HepG2 (cell line): ENCODE measurements around the gene ZNF627. TPM values are rescaled to one million over a fixed set of nuclear protein-coding genes. Genes with fewer than 3 reads are reported as not detected.

Experiments
- IKZF1 ChIP-seq: fragments of 450-650 bp; IDR thresholded peaks from 2 replicates; pipeline ENCODE4 v1.7.1; 2016
- JARID2 ChIP-seq: sonication (generic); formaldehyde crosslinking; IDR thresholded peaks from 2 replicates; pipeline ENCODE4 v1.8.1; 2023; ENCODE audit warnings: missing genetic modification reagents, inconsistent platforms; ENCODE audit not compliant: insufficient replicate concordance
- KLF16 ChIP-seq, 2 experiments: sonication (generic) in 1 of 2; formaldehyde crosslinking in 1 of 2; IDR thresholded peaks; 2 replicates each; pipeline versions ENCODE4 v1.6.1 to v1.8.0; 2016 to 2023; ENCODE audit warnings: missing genetic modification reagents in 2 of 2, missing compliant biosample characterization in 1 of 2
- MEIS1 ChIP-seq: sonication (generic); formaldehyde crosslinking; IDR thresholded peaks from 2 replicates; pipeline ENCODE4 v1.9.0; 2021; ENCODE audit warnings: mild to moderate bottlenecking, missing genetic modification reagents, moderate library complexity, borderline replicate concordance
- MIXL1 ChIP-seq: IDR thresholded peaks from 2 replicates; pipeline ENCODE4 v1.6.1; 2016
- MLLT10 ChIP-seq: sonication (generic); formaldehyde crosslinking; IDR thresholded peaks from 2 replicates; pipeline ENCODE4 v1.4.0; 2020; ENCODE audit warnings: missing genetic modification reagents
- PITX1 ChIP-seq: sonication (generic); formaldehyde crosslinking; IDR thresholded peaks from 2 replicates; pipeline ENCODE4 v1.5.1; 2020; ENCODE audit warnings: mild to moderate bottlenecking, missing genetic modification reagents
- REPIN1 ChIP-seq: sonication (generic); formaldehyde crosslinking; IDR thresholded peaks from 2 replicates; pipeline ENCODE4 v1.8.0; 2022; ENCODE audit warnings: missing genetic modification reagents, low read depth, mild to moderate bottlenecking, borderline replicate concordance
- ZNF547 ChIP-seq: sonication (generic); formaldehyde crosslinking; IDR thresholded peaks from 2 replicates; pipeline ENCODE4 v1.5.1; 2020; ENCODE audit warnings: mild to moderate bottlenecking, missing genetic modification reagents
- ZNF556 ChIP-seq: sonication (generic); formaldehyde crosslinking; IDR thresholded peaks from 2 replicates; pipeline ENCODE4 v1.4.0; 2020; ENCODE audit warnings: mild to moderate bottlenecking, missing genetic modification reagents, borderline replicate concordance
- ZNF709 ChIP-seq: sonication (generic); formaldehyde crosslinking; IDR thresholded peaks from 2 replicates; pipeline ENCODE4 v1.5.0; 2020; ENCODE audit warnings: mild to moderate bottlenecking, missing genetic modification reagents
- ZNF75D ChIP-seq: sonication (generic); formaldehyde crosslinking; IDR thresholded peaks from 2 replicates; pipeline ENCODE4 v1.8.1; 2023; ENCODE audit warnings: missing genetic modification reagents, mild to moderate bottlenecking, borderline replicate concordance
- polyA plus RNA-seq, 8 experiments: library from polyadenylated mRNA; depleted of rRNA in 3 of 8; stranded (reverse) in 7 of 8; unstranded in 1 of 8; fragments of >200 nt; fragmentation: Illumina TruSeq in 4 of 8; extraction: Trizol in 4 of 8; gene quantifications; 2 replicates each; pipeline versions ENCODE4 v1.2.1 to v1.2.3, GENCODE V29; 2011 to 2016; ENCODE audit warnings: low read depth in 4 of 8, missing spikeins in 1 of 8, mixed read lengths in 1 of 8; ENCODE audit not compliant: insufficient read depth in 1 of 8
- total RNA-seq, 5 experiments: library from RNA; depleted of rRNA; stranded (reverse); fragments of >200 nt; fragmentation: Illumina TruSeq; extraction: Trizol; gene quantifications; 2 replicates each; pipeline ENCODE4 v1.2.3, GENCODE V29; 2016; ENCODE audit warnings: low read depth in 1 of 5
- TF ChIP-seq, protein P1 (sequence below): sonication (generic); formaldehyde crosslinking; IDR thresholded peaks from 2 replicates; pipeline ENCODE4 v1.4.0; 2020; ENCODE audit warnings: missing genetic modification reagents, borderline replicate concordance
- TF ChIP-seq, protein P2 (sequence below): sonication (generic); formaldehyde crosslinking; IDR thresholded peaks from 2 replicates; pipeline ENCODE4 v1.4.0; 2020; ENCODE audit warnings: missing genetic modification reagents, mild to moderate bottlenecking, borderline replicate concordance
- TF ChIP-seq, protein P3 (sequence below): IDR thresholded peaks from 2 replicates; pipeline ENCODE4 v1.6.1; 2016
- TF ChIP-seq, protein P4 (sequence below): sonication (generic); formaldehyde crosslinking; IDR thresholded peaks from 2 replicates; pipeline ENCODE4 v1.4.0; 2020; ENCODE audit warnings: missing genetic modification reagents, borderline replicate concordance

ZNF627 gene
- total and polyA plus RNA-seq, 2 of the 13 experiments (the other 11 are each of a cell fraction or from before 2014, with no cell fraction given): 4.2 to 12.7 TPM

DNA sequence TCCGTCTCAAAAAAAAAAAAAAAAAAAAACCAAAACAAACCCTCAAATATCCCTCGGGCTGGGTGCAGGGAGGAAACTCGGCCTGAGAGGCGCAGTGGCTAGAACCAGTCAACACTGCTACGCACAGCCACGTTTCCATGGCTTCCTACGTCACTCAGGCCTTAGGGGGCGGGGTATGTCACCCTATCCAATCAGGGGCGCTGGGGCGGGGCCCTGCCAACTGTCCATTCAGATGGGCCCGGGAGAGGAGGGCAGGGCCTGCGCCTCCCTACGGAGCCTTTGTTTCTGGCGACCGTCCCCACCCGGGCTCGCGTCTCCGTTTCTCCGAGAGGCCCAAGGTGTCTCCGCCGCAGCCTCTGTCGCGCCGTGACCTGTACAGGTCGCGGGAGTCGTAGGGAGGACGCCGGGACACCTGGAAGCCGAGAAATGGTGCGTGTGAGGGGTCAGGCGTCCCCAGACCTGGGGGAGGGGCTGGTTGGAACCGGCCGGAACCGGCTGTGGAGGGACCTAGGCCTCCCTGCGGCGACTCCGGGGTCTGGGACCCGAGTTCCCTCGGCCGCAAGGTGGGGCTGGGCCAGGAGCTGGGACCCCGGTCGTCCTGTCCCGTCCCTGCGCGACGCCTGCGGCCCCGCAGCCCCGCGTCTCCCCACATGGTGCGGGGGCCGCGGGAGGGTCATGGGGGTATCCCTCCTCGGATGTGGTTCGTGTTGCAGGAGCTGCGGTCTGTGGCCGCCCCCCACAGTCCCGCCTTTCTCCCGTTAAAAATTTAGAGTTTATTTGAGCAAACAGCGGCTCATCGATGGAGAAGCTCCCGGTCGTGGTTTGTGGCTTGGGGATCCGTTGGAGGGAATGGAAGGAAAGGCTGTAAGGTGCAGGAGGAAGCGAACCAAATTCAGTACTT is at the start of gene ZNF627 (continued):
- TF ChIP-seq PITX1 (CRISPR knock-in tag) (no peak; the same call in 1 of the 2 replicates), ZNF75D (CRISPR knock-in tag) (no peak), JARID2 (CRISPR knock-in tag) (no peak), REPIN1 (CRISPR knock-in tag) (peak; percentile 63; the same call in 1 of the 2 replicates), MEIS1 (CRISPR knock-in tag) (no peak), ZNF709 (CRISPR knock-in tag) (peak; percentile 76; the same call in 1 of the 2 replicates), KLF16 (CRISPR knock-in tag; IDR thresholded peaks at IDR 0.05) (peak in 1 of 2 experiments; percentile 77; a peak in 1 of 4 replicates), IKZF1 (no peak), ZNF556 (CRISPR knock-in tag) (peak; percentile 83; the same call in 1 of the 2 replicates), MLLT10 (no peak), MIXL1 (CRISPR knock-in tag) (no peak), ZNF547 (CRISPR knock-in tag) (peak; percentile 90)
- TF ChIP-seq, protein P1, sequence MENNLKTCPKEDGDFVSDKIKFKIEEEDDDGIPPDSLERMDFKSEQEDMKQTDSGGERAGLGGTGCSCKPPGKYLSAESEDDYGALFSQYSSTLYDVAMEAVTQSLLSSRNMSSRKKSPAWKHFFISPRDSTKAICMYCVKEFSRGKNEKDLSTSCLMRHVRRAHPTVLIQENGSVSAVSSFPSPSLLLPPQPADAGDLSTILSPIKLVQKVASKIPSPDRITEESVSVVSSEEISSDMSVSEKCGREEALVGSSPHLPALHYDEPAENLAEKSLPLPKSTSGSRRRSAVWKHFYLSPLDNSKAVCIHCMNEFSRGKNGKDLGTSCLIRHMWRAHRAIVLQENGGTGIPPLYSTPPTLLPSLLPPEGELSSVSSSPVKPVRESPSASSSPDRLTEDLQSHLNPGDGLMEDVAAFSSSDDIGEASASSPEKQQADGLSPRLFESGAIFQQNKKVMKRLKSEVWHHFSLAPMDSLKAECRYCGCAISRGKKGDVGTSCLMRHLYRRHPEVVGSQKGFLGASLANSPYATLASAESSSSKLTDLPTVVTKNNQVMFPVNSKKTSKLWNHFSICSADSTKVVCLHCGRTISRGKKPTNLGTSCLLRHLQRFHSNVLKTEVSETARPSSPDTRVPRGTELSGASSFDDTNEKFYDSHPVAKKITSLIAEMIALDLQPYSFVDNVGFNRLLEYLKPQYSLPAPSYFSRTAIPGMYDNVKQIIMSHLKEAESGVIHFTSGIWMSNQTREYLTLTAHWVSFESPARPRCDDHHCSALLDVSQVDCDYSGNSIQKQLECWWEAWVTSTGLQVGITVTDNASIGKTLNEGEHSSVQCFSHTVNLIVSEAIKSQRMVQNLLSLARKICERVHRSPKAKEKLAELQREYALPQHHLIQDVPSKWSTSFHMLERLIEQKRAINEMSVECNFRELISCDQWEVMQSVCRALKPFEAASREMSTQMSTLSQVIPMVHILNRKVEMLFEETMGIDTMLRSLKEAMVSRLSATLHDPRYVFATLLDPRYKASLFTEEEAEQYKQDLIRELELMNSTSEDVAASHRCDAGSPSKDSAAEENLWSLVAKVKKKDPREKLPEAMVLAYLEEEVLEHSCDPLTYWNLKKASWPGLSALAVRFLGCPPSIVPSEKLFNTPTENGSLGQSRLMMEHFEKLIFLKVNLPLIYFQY (CRISPR knock-in tag): no peak; the same call in 1 of the 2 replicates
- TF ChIP-seq, protein P2, sequence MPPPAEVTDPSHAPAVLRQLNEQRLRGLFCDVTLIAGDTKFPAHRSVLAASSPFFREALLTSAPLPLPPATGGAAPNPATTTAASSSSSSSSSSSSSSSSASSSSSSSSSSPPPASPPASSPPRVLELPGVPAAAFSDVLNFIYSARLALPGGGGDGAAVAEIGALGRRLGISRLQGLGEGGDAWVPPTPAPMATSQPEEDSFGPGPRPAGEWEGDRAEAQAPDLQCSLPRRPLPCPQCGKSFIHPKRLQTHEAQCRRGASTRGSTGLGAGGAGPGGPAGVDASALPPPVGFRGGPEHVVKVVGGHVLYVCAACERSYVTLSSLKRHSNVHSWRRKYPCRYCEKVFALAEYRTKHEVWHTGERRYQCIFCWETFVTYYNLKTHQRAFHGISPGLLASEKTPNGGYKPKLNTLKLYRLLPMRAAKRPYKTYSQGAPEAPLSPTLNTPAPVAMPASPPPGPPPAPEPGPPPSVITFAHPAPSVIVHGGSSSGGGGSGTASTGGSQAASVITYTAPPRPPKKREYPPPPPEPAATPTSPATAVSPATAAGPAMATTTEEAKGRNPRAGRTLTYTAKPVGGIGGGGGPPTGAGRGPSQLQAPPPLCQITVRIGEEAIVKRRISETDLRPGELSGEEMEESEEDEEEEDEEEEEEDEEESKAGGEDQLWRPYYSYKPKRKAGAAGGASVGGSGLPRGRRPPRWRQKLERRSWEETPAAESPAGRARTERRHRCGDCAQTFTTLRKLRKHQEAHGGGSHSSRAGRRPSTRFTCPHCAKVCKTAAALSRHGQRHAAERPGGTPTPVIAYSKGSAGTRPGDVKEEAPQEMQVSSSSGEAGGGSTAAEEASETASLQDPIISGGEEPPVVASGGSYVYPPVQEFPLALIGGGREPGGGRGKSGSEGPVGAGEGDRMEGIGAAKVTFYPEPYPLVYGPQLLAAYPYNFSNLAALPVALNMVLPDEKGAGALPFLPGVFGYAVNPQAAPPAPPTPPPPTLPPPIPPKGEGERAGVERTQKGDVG: no peak
- TF ChIP-seq, protein P3, sequence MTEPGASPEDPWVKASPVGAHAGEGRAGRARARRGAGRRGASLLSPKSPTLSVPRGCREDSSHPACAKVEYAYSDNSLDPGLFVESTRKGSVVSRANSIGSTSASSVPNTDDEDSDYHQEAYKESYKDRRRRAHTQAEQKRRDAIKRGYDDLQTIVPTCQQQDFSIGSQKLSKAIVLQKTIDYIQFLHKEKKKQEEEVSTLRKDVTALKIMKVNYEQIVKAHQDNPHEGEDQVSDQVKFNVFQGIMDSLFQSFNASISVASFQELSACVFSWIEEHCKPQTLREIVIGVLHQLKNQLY (CRISPR knock-in tag): no peak
- TF ChIP-seq, protein P4, sequence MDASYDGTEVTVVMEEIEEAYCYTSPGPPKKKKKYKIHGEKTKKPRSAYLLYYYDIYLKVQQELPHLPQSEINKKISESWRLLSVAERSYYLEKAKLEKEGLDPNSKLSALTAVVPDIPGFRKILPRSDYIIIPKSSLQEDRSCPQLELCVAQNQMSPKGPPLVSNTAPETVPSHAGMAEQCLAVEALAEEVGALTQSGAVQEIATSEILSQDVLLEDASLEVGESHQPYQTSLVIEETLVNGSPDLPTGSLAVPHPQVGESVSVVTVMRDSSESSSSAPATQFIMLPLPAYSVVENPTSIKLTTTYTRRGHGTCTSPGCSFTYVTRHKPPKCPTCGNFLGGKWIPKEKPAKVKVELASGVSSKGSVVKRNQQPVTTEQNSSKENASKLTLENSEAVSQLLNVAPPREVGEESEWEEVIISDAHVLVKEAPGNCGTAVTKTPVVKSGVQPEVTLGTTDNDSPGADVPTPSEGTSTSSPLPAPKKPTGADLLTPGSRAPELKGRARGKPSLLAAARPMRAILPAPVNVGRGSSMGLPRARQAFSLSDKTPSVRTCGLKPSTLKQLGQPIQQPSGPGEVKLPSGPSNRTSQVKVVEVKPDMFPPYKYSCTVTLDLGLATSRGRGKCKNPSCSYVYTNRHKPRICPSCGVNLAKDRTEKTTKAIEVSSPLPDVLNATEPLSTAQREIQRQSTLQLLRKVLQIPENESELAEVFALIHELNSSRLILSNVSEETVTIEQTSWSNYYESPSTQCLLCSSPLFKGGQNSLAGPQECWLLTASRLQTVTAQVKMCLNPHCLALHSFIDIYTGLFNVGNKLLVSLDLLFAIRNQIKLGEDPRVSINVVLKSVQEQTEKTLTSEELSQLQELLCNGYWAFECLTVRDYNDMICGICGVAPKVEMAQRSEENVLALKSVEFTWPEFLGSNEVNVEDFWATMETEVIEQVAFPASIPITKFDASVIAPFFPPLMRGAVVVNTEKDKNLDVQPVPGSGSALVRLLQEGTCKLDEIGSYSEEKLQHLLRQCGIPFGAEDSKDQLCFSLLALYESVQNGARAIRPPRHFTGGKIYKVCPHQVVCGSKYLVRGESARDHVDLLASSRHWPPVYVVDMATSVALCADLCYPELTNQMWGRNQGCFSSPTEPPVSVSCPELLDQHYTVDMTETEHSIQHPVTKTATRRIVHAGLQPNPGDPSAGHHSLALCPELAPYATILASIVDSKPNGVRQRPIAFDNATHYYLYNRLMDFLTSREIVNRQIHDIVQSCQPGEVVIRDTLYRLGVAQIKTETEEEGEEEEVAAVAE (CRISPR knock-in tag): peak; percentile 56; the same call in 1 of the 2 replicates
